ENCODE data around the gene BUD31. TPM values are rescaled to one million over a fixed set of nuclear protein-coding genes. Genes with fewer than 3 reads are reported as not detected.
"Not testable (repeated sequence)": the region's sequence is repeated elsewhere in the genome, so short reads cannot be mapped to it uniquely, and the experiment has no call there.

The BUD31 gene
- total and polyA plus RNA-seq, 8 donors: 58.0 to 155 (median 110) TPM

DNA sequence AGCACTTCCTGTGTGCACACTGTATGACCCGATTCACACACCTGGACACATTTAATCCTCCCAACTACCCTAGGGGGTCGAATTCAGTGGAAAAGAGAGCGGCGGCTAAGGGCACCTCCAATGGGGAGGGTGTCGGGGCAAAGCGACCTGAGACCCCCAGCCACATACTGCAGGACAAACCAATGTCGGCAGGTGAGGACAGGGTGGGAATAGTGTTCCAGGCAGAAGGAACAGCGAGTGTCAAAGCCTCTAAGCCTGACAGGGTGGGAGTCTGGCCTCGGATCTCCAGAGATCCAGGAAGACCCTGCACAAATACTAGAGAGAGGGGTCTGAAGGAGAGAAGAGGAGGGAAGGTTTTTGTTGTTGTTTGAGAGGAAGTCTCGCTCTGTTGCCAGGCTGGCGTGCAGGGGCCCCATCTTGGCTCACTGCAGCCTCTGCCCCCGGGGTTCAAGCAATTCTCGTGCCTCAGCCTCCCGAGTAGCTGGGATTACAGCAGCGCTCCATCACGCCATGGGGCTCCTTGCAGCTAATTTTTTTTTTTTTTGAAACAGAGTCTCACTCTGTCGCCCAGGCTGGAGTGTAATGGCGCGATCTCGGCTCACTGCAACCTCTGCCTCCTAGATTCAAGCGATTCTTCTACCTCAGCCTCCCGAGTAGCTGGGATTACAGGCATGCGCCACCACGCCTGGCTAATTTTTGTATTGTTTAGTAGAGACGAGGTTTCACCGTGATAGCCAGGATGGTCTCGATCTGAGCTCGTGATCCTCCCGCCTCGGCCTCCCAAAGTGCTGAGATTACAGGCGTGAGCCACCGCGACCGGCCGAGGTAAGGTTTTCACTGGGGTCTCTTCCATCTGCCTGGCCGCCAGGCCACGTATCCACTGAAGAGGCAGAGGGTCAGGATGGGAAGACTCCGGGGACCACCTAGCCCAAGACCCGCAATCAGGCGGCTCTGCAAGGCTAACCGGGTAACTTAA, 35.4 kb upstream of the BUD31 start:
- H3K27me3 ChIP-seq: no peaks in the 10 kb centered on the region
- intact Hi-C loops (cut with DNase I; ENCODE audit: low total_unique reads): no loop called here
- peak overlapping the region; percentile 85 to 97 (median 91) for H3K27ac ChIP-seq
- peaks cover 9 to 29% (median 23%) of the 10 kb centered on the region in 4 donors for H3K36me3 ChIP-seq
- no peak for TF ChIP-seq POLR2AphosphoS5 (IDR thresholded peaks at IDR 0.05)
- TF ChIP-seq POLR2A (IDR thresholded peaks at IDR 0.05): no peak
- no peak for TF ChIP-seq EP300 (IDR thresholded peaks at IDR 0.05)
- TF ChIP-seq, protein P1, sequence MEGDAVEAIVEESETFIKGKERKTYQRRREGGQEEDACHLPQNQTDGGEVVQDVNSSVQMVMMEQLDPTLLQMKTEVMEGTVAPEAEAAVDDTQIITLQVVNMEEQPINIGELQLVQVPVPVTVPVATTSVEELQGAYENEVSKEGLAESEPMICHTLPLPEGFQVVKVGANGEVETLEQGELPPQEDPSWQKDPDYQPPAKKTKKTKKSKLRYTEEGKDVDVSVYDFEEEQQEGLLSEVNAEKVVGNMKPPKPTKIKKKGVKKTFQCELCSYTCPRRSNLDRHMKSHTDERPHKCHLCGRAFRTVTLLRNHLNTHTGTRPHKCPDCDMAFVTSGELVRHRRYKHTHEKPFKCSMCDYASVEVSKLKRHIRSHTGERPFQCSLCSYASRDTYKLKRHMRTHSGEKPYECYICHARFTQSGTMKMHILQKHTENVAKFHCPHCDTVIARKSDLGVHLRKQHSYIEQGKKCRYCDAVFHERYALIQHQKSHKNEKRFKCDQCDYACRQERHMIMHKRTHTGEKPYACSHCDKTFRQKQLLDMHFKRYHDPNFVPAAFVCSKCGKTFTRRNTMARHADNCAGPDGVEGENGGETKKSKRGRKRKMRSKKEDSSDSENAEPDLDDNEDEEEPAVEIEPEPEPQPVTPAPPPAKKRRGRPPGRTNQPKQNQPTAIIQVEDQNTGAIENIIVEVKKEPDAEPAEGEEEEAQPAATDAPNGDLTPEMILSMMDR (IDR thresholded peaks at IDR 0.05): no peak
- whole genome bisulfite sequencing, 5 donors: 76 to 87% (median 83%) methylated on average over 41 of the region's 41 CpGs
- H3K4me1 ChIP-seq: peaks cover 18 to 56% (median 40%) of the 10 kb centered on the region in 4 donors
- H3K4me3 ChIP-seq: peak overlapping the region; percentile 87 to 94 (median 94)
- DNase-seq: no peak
- no peaks in the 10 kb centered on the region for H3K9me3 ChIP-seq

DNA sequence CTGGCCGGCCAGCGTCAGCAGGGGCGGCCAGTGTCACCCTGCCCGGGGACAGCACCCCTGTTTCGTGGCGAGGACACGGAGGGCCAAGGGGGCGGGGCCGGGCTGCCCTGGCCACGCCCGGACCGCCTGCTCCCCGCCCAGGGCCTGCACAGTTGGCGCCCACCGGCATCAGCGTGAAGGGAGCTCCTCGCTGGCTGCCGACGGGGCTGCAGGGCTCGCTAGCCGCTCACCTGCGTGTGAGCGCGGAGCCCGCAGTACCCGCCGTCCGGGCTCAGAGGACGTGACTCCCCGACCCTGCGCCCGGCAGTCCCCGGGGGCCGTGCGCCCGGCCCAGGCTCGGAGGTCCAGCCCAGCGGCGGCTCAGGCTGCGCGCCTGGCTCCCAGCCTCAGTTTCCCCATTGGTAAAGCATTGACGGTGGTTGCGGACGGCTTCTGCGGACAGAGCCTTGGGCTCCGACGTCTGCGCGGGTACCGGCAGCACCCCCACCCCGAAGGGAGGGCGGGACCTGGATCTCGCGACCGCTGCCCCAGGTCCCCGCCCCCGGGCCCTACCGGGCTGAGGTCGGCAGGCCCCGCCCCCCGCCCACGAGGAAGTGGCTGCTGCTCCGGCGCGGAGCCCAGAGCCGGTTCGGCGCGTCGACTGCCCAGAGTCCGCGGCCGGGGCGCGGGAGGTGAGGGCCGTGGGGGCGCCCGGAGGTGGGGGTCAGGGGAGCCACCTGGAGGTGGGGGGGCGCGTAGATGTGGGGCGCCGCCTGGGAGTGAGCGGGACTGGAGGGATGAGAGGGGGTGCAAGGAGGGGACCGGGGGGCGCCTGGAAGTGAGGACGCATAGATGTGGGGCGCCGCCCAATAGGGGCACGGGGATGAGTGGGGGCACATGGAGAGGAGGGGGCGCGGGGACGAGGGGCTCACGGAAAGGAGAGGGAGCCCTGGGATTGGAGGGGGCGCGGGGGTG, 34.4 kb upstream of the BUD31 start, which contains the start of gene ARPC1B:
ARPC1B (plus strand) TSS at position 620 of the 954 bp plus-strand sequence. CDS start 10,985 bp downstream, outside the sequence.
- Histone ChIP-seq H3K36me3 (peaks cover 9 to 20% (median 15%) of the 10 kb centered on the region in 4 donors), H3K27me3 (no peaks in the 10 kb centered on the region), H3K27ac (peak within 1 kb of the TSS; percentile 85 to 97 (median 91)), H3K4me3 (peak within 1 kb of the TSS; percentile 87 to 94 (median 94)), H3K4me1 (peaks cover 25 to 66% (median 48%) of the 10 kb centered on the region in 4 donors), H3K9me3 (no peaks in the 10 kb centered on the region)
- peak; percentile 87 to 93 for DNase-seq
- intact Hi-C loops (cut with DNase I; ENCODE audit: low total_unique reads): no loop called here
- TF ChIP-seq POLR2AphosphoS5 (IDR thresholded peaks at IDR 0.05) (peak in 2 of 3 donors; percentile 88 to 94), EP300 (IDR thresholded peaks at IDR 0.05) (no peak)
- WGBS, 5 donors: 0 to 1% (median 1%) methylated on average over 11 to 95 of the region's 95 CpGs

DNA sequence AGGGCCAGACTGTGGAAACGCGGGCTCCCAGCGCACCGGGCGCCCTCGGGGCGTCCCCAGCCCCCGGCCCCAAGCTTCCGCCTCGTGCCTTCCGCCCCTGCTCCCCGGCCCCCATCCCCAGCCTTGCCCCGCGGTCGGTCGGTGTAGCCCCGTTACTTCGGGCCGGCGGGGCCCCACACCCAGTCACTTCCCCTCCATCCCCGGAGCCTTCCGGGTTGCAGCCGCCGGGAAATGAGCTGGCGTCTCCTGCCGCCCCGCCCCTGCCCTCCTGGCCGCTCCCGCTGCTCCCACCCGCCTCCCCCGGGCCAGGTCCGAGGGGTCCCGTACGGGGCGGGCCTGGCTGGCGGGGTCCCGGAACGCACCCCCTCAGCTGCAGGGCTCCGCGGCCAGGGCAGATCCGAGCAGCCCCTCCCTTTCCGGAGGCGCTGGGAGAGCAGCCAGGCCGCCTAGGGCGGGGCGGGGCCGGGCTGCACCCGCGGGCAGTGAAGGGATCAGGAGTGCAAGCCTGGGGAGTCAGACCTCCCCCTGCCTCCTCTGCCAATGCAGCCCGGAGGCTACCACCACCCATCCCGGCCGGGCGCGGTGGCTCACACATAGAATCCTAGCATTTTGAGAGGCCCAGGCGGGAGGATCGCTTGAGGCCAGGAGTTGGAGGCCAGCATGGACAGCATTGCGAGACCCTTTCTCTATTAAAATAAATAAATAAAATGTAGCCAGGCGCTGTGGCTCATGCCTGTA, 33.5 kb upstream of the BUD31 start:
- 3 to 9% (median 3%) methylated on average over 16 to 56 of the region's 58 CpGs for WGBS, 5 donors
- Histone ChIP-seq H3K9me3 (no peaks in the 10 kb centered on the region), H3K4me1 (peaks cover 34 to 75% (median 55%) of the 10 kb centered on the region in 4 donors), H3K27ac (peak overlapping the region; percentile 85 to 97 (median 91)), H3K36me3 (peaks cover 9 to 19% (median 13%) of the 10 kb centered on the region in 4 donors), H3K4me3 (peak overlapping the region; percentile 87 to 94 (median 94)), H3K27me3 (no peaks in the 10 kb centered on the region)
- DNase-seq: peak; percentile 80 to 89
- no peak for TF ChIP-seq EP300 (IDR thresholded peaks at IDR 0.05)
- no peak for TF ChIP-seq POLR2A (IDR thresholded peaks at IDR 0.05)
- TF ChIP-seq POLR2AphosphoS5 (IDR thresholded peaks at IDR 0.05): peak in 2 of 3 donors; percentile 33 to 61
- TF ChIP-seq, protein P1 (IDR thresholded peaks at IDR 0.05): no peak
- intact Hi-C loops (cut with DNase I; ENCODE audit: low total_unique reads): no loop called here

DNA sequence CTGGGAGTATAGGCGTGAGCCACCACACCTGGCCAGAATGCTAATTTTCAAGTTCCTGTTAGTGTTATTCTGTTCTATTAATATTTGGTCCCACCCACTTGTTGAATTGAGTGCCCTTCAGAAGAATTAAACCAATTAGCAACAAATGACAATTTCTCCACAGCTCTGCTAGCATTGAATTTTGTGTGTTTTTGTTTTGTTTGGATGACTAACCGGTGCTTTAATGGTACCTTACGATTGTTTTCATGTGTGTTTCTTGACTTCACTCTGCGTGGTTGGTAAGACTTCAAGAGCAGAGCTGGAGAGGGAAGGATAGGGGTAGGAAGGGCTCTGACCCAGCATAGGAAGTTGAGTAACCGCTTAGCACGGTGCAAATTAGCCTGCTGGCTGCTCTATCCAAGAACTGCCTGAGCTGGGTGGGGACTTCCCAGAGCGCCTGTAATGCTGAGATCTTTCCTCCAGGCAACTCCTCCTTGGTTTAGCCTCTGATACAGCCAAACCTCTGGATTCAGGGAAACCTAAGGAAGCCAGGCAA, 29.7 kb upstream of the BUD31 start:
- H3K9me3 ChIP-seq: no peaks in the 10 kb centered on the region
- peak overlapping the region; percentile 58 to 88 (median 86) for H3K27ac ChIP-seq
- DNase-seq: peak; percentile 46 to 81
- peak overlapping the region in 2 of 4 donors; percentile 25 to 33 for H3K4me3 ChIP-seq
- H3K27me3 ChIP-seq: no peaks in the 10 kb centered on the region
- TF ChIP-seq, protein P1 (IDR thresholded peaks at IDR 0.05): no peak
- peak in 2 of 3 donors; percentile 8 to 32 for TF ChIP-seq POLR2AphosphoS5 (IDR thresholded peaks at IDR 0.05)
- intact Hi-C loops (cut with DNase I; ENCODE audit: low total_unique reads): no loop called here
- WGBS, 5 donors: 25 to 55% (median 45%) methylated on average over 7 of the region's 7 CpGs
- H3K4me1 ChIP-seq: peaks cover 36 to 76% (median 54%) of the 10 kb centered on the region in 4 donors
- peaks cover 9 to 29% (median 16%) of the 10 kb centered on the region in 4 donors for H3K36me3 ChIP-seq

DNA sequence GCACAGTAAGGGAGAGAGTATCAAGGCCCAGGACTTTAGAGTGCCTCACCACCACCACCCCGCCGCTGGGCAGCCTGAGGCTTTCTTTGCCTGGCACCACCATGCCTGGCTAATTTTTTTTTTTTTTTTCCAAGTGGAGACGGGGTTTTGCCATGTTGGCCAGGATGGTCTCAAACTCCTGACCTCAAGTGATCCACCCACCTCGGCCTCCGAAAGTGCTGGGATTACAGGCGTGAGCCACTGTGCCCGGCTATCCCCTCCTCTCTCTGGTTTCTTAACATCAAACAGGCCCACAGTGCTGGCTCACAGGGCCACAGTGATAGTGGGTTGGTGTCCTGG, 29.1 kb upstream of the BUD31 start:
- Histone ChIP-seq H3K27ac (peak overlapping the region; percentile 58 to 88 (median 86)), H3K36me3 (peaks cover 9 to 33% (median 16%) of the 10 kb centered on the region in 4 donors), H3K4me1 (peaks cover 34 to 78% (median 50%) of the 10 kb centered on the region in 4 donors), H3K4me3 (peak overlapping the region in 2 of 4 donors; percentile 25 to 33)
- H3K9me3 ChIP-seq; H3K27me3 ChIP-seq; intact Hi-C loops (cut with DNase I; ENCODE audit: low total_unique reads); DNase-seq: not testable (repeated sequence)
- 46 to 77% (median 64%) methylated on average over 7 of the region's 7 CpGs for WGBS, 5 donors

Data from stomach (tissue), 9 donors.